Natural killer cell (primary cell): ENCODE data around the gene IKBKE. TPM values are rescaled to one million over a fixed set of nuclear protein-coding genes. Genes with fewer than 3 reads are reported as not detected.

Experiments
- ATAC-seq, 3 donors: fragments of 150-1000 bp in 2 of 3; fragments of 200-7000 bp in 1 of 3; cut with Tn5 transposase; 1 replicate in 1 of 3; 2 replicates in 2 of 3; pipeline ENCODE4 v1.10.0; 2021; ENCODE audit warnings: mild to moderate bottlenecking in 2 of 3, moderate library complexity in 2 of 3
- DNase-seq, 2 donors: peaks; one replicate each; pipeline versions ENCODE4 v3.0.0 to v3.0.0-alpha.2; 2013 to 2021; ENCODE audit warnings: mixed read lengths in 1 of 2
- H3K27ac ChIP-seq: one replicate; pipeline ENCODE4 v1.5.1; 2013; ENCODE audit warnings: mild to moderate bottlenecking, low read length
- H3K27me3 ChIP-seq: one replicate; pipeline ENCODE4 v1.6.1; 2013; ENCODE audit warnings: low read length; ENCODE audit not compliant: control insufficient read depth, insufficient read depth
- H3K36me3 ChIP-seq: one replicate; pipeline ENCODE4 v1.6.1; 2013; ENCODE audit warnings: low read length; ENCODE audit not compliant: control insufficient read depth, insufficient read depth
- H3K4me1 ChIP-seq: one replicate; pipeline ENCODE4 v1.6.1; 2013; ENCODE audit warnings: low read length; ENCODE audit not compliant: control insufficient read depth, insufficient read depth
- H3K4me3 ChIP-seq: one replicate; pipeline ENCODE4 v1.5.1; 2013; ENCODE audit warnings: low read length
- H3K9me3 ChIP-seq: one replicate; pipeline ENCODE4 v1.6.1; 2013; ENCODE audit warnings: low read length; ENCODE audit not compliant: control insufficient read depth, insufficient read depth
- H3K27ac Mint-ChIP-seq, 2 donors: one replicate each; pipeline ENCODE4 v1.8.0; 2022; ENCODE audit warnings: mild to moderate bottlenecking in 2 of 2, mixed read lengths in 2 of 2, moderate library complexity in 1 of 2
- H3K27me3 Mint-ChIP-seq, 2 donors: one replicate each; pipeline ENCODE4 v1.8.0; 2022; ENCODE audit warnings: low read depth in 2 of 2, mixed read lengths in 2 of 2
- H3K36me3 Mint-ChIP-seq: one replicate; pipeline ENCODE4 v1.8.0; 2022; ENCODE audit warnings: mixed read lengths
- H3K4me1 Mint-ChIP-seq, 2 donors: one replicate each; pipeline ENCODE4 v1.8.0; 2022; ENCODE audit warnings: mixed read lengths in 2 of 2
- H3K4me3 Mint-ChIP-seq: one replicate; pipeline ENCODE4 v1.8.0; 2022; ENCODE audit warnings: mild to moderate bottlenecking, moderate library complexity, mixed read lengths
- H3K9me3 Mint-ChIP-seq, 2 donors: one replicate each; pipeline ENCODE4 v1.8.0; 2022; ENCODE audit warnings: mixed read lengths in 2 of 2
- WGBS: methylation state at CpG from one replicate; pipeline ENCODE4 v1.1.7; 2013; ENCODE audit warnings: missing lambda C conversion rate; ENCODE audit not compliant: insufficient coverage; 5-methylcytosine and 5-hydroxymethylcytosine counted together
- intact Hi-C: fragments of 100-400 bp; cut with micrococcal nuclease; formaldehyde crosslinking; loops from one replicate; pipeline ENCODE4 v1.14.2; 2022
- total RNA-seq, 4 donors: library from RNA; stranded (reverse); fragments of 120-200 nt in 1 of 4; gene quantifications; one replicate each; pipeline versions ENCODE4 v1.2.3 to v1.2.4, GENCODE V29; 2013 to 2022
- TF ChIP-seq, protein P1 (sequence below): fragments of 200-600 bp; IDR thresholded peaks from one replicate; pipeline ENCODE4 v1.8.0; 2022; ENCODE audit warnings: antibody characterized with exemption

IKBKE gene
- total RNA-seq, 3 donors from 2014 or later (not counting 1 experiment from before 2014, with no cell fraction given): 31.6 to 34.6 (median 32.2) TPM

- Histone ChIP-seq H3K27me3 (peaks cover 10% of the 10 kb centered on the region), H3K27ac (no peak overlapping the region), H3K36me3 (no peaks in the 10 kb centered on the region), H3K4me1 (peaks cover 16% of the 10 kb centered on the region), H3K4me3 (no peak overlapping the region), H3K9me3 (no peaks in the 10 kb centered on the region)
- 90% methylated on average over 14 of the region's 14 CpGs for WGBS
- H3K4me1 Mint-ChIP-seq: peaks cover 7 to 18% of the 10 kb centered on the region in 2 donors
- ATAC-seq (no peak), DNase-seq (no peak)
- H3K9me3 Mint-ChIP-seq: no peaks in the 10 kb centered on the region
- H3K4me3 Mint-ChIP-seq: no peak overlapping the region
- peaks cover 0 to 6% of the 10 kb centered on the region in 2 donors for H3K27me3 Mint-ChIP-seq
- no peak overlapping the region for H3K27ac Mint-ChIP-seq
- TF ChIP-seq, protein P1, sequence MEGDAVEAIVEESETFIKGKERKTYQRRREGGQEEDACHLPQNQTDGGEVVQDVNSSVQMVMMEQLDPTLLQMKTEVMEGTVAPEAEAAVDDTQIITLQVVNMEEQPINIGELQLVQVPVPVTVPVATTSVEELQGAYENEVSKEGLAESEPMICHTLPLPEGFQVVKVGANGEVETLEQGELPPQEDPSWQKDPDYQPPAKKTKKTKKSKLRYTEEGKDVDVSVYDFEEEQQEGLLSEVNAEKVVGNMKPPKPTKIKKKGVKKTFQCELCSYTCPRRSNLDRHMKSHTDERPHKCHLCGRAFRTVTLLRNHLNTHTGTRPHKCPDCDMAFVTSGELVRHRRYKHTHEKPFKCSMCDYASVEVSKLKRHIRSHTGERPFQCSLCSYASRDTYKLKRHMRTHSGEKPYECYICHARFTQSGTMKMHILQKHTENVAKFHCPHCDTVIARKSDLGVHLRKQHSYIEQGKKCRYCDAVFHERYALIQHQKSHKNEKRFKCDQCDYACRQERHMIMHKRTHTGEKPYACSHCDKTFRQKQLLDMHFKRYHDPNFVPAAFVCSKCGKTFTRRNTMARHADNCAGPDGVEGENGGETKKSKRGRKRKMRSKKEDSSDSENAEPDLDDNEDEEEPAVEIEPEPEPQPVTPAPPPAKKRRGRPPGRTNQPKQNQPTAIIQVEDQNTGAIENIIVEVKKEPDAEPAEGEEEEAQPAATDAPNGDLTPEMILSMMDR: no peak
- intact Hi-C loops: no loop called here
- H3K36me3 Mint-ChIP-seq: no peaks in the 10 kb centered on the region
These were observed 41.2 kb downstream of the IKBKE start for GRCh38 chr1:206511362-206512057.

DNA sequence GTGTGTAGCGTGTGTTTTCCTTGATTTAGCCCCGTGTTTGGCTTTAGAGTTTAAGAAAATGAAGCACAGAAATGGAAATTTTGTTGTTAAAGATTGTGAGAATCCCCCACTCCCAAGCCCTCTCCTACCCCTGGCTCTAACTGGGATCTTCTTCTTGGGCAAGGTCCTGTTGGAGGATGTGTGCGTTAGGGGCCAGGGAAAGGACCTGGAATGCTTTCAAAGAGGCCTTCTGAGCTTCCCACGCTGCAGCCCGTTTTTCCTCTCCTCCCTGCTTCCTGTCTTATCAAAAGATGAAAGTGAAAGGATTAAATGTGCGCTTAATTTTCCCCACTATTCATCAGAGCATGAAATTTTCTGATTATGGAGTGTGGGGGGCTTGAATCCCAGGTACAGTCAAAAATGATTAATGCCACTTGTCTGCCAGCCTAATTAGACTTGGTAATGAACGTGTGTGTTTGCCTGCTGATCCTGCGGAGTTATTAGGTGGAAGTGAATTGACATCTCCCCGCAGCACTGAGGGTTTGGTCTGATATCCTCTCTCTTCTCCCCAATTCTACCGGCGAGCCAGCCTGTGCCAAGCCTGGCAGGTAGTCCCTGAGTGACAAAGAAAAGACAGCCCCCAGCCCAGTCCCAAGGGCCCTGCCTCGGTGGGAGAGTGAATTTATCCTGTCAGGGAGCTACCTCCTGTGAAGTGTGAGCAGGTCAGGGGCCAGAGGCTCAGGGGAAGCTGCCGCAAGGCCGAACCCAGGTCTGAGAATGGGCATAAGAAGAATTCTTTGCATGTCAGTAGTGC is 42.0 kb downstream of the IKBKE start:
- Histone ChIP-seq H3K4me3 (no peak overlapping the region), H3K27me3 (peaks cover 10% of the 10 kb centered on the region), H3K36me3 (no peaks in the 10 kb centered on the region), H3K27ac (no peak overlapping the region), H3K4me1 (peaks cover 13% of the 10 kb centered on the region), H3K9me3 (no peaks in the 10 kb centered on the region)
- no peak overlapping the region for H3K4me3 Mint-ChIP-seq
- ATAC-seq (no peak), DNase-seq (no peak)
- intact Hi-C loops: no loop called here
- H3K27ac Mint-ChIP-seq: no peak overlapping the region
- peaks cover 5 to 14% of the 10 kb centered on the region in 2 donors for H3K4me1 Mint-ChIP-seq
- WGBS: 77% methylated on average over 7 of the region's 14 CpGs
- TF ChIP-seq, protein P1: no peak
- peaks cover 0 to 6% of the 10 kb centered on the region in 2 donors for H3K27me3 Mint-ChIP-seq
- no peaks in the 10 kb centered on the region for H3K9me3 Mint-ChIP-seq
- no peaks in the 10 kb centered on the region for H3K36me3 Mint-ChIP-seq

DNA sequence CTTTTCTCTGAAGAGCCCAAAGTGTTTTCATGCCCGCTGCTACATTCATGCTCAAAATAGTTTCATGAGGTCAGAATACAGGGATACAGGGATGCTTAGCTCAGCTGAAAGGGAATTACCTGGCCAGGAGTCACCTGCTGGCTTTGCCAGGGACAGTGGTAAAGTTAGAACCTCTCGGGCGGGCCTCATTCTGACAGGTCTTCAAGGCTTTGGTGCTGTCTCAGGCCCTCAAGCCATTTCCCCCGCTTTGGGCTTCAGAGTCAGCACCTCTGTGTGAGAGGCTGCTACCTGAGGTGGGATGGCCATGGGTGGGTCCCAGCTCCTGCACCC is 42.5 kb downstream of the IKBKE start:
- Mint-ChIP-seq H3K4me1 (peaks cover 5 to 13% of the 10 kb centered on the region in 2 donors), H3K27me3 (peaks cover 0 to 6% of the 10 kb centered on the region in 2 donors), H3K27ac (no peak overlapping the region), H3K4me3 (no peak overlapping the region), H3K36me3 (no peaks in the 10 kb centered on the region), H3K9me3 (no peaks in the 10 kb centered on the region)
- Histone ChIP-seq H3K4me1 (peaks cover 12% of the 10 kb centered on the region), H3K4me3 (no peak overlapping the region), H3K9me3 (no peaks in the 10 kb centered on the region), H3K27ac (no peak overlapping the region), H3K36me3 (no peaks in the 10 kb centered on the region), H3K27me3 (peaks cover 10% of the 10 kb centered on the region)
- intact Hi-C loops: no loop called here
- TF ChIP-seq, protein P1: no peak
- DNase-seq (no peak), ATAC-seq (no peak)
- WGBS: 97% methylated on average over 4 of the region's 4 CpGs
